Measurements from ENCODE around the gene ZNF398.

ZNF398 gene

GRCh38 chr7:149226840-149227494 lies 79.7 kb downstream of the ZNF398 start:
- peak; percentile 20 for DNase-seq (ENCODE audit: low read depth)

- DNase-seq (ENCODE audit: low read depth): no peak
Measured at GRCh38 chr7:149228831-149229471, 81.7 kb downstream of the ZNF398 start.

- no peak for DNase-seq (ENCODE audit: low read depth)
Measured at GRCh38 chr7:149229526-149229925, 82.3 kb downstream of the ZNF398 start.

- DNase-seq (ENCODE audit: low read depth): no peak
Measured at GRCh38 chr7:149232362-149232761, 85.1 kb downstream of the ZNF398 start.

Data from iris pigment epithelial cell (primary cell).